Activated T-cell treated with anti-CD3 and anti-CD28 coated beads, Interleukin-2, amount 50 U/mL, for 72 hours (primary cell): ENCODE data around the gene NRXN2. TPM values are rescaled to one million over a fixed set of nuclear protein-coding genes. Genes with fewer than 3 reads are reported as not detected.
"Not testable (repeated sequence)": the region's sequence is repeated elsewhere in the genome, so short reads cannot be mapped to it uniquely, and the experiment has no call there.

ENCODE experiments used
- ATAC-seq, 2 donors: fragments of 150-1000 bp; cut with Tn5 transposase; replicated peaks in 1 of 2; 2 replicates each; pipeline ENCODE4 v1.10.0; 2021; ENCODE audit warnings: moderate library complexity in 2 of 2, mild to moderate bottlenecking in 1 of 2
- DNase-seq, 2 donors: peaks; one replicate each; pipeline ENCODE4 v3.0.0; 2021 to 2022; ENCODE audit warnings: mixed read lengths in 1 of 2
- H3K27ac Mint-ChIP-seq: one replicate; pipeline ENCODE4 v1.8.0; 2022; ENCODE audit warnings: mild to moderate bottlenecking, moderate library complexity, mixed read lengths
- H3K27me3 Mint-ChIP-seq: one replicate; pipeline ENCODE4 v1.8.0; 2022; ENCODE audit warnings: low read depth, mixed read lengths
- H3K36me3 Mint-ChIP-seq, 2 donors: one replicate each; pipeline ENCODE4 v1.8.0; 2022; ENCODE audit warnings: mixed read lengths in 2 of 2, mild to moderate bottlenecking in 1 of 2; ENCODE audit not compliant: insufficient read depth in 2 of 2
- H3K4me1 Mint-ChIP-seq: one replicate; pipeline ENCODE4 v1.8.0; 2022; ENCODE audit warnings: low read depth, mixed read lengths
- H3K4me3 Mint-ChIP-seq, 2 donors: one replicate each; pipeline ENCODE4 v1.8.0; 2022; ENCODE audit warnings: mild to moderate bottlenecking in 2 of 2, mixed read lengths in 2 of 2, moderate library complexity in 2 of 2
- H3K9me3 Mint-ChIP-seq, 2 donors: one replicate each; pipeline ENCODE4 v1.8.0; 2022; ENCODE audit warnings: mixed read lengths in 2 of 2
- total RNA-seq, 2 donors: library from RNA; stranded (reverse); gene quantifications; one replicate each; pipeline ENCODE4 v1.2.3, GENCODE V29; 2022

The NRXN2 gene
- total RNA-seq, 2 donors from 2014 or later, result 0.37 to 0.55 TPM

DNA sequence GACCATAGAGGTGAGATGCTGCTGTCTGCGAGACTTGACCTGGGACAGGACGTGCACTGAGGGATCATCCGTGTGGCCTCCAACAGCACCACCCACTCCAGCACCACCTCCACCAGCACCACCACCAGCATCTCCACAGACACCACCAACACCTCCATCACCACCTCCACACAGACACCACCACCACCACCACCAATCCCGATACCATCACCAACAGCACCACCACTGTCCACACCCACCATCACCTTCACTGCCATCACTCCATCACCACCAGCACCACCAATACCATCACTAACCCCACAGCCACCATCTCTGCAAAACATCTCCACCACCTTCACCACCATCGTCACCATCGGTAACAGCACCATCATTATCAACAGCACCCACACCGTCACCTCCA lies 158.6 kb downstream of the NRXN2 start:
- Mint-ChIP-seq H3K27me3 (no peaks in the 10 kb centered on the region), H3K36me3 (no peaks in the 10 kb centered on the region), H3K4me1 (no peaks in the 10 kb centered on the region), H3K4me3 (no peak overlapping the region), H3K27ac (no peak overlapping the region), H3K9me3 (no peaks in the 10 kb centered on the region)
- ATAC-seq (no peak), DNase-seq (no peak)

DNA sequence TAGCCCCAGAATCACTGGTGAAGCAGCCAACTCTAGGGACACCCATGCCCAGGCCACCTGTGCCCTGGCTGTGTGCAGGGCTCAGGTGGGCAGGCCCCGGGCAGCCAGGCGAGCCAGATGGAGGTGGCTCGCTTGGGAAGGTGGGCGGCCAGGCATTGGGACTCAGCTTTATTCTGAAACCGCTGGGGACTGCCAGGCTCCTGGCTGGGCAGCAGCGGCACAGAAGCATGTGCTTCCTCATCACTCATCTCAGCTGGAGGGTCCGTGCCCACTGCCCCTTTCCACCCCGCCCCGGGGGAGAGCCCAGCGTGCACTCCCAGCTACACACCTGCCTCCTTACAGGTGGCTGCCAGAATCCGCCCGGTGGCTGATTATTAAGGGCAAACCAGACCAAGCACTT lies 159.0 kb downstream of the NRXN2 start:
- Mint-ChIP-seq H3K4me1 (no peaks in the 10 kb centered on the region), H3K9me3 (no peaks in the 10 kb centered on the region), H3K4me3 (no peak overlapping the region), H3K27me3 (no peaks in the 10 kb centered on the region), H3K27ac (no peak overlapping the region), H3K36me3 (no peaks in the 10 kb centered on the region)
- ATAC-seq (no peak), DNase-seq (no peak)

DNA sequence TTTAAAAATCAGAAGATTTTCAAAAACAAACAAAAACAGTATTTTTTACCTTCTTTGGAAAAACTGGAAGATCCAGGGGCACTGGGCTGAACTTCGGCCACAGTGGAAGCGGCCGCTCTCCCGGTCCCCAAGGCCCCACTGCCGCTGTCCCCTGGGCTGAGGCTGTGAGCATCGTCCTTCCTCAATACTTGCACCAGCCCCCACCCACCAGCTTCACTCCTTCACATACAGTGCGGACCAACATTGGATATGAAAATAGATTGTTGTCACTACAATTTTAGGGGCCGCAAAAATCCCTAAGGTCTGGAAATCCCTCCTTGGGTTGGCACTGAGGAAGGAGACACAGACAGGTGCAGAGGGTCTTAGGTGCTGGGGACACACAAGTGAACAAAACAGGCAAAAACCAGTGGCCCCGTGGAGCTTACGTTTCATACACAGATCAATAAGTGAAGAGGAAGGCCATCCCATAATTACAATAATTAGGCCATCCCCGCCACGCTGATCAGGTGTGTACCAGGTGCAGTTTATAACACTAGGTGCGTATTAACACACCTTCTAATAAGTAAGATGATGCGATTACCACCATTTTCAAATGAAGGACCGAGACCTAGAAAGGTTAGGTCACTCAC lies 160.2 kb downstream of the NRXN2 start:
- Mint-ChIP-seq H3K27ac (no peak overlapping the region), H3K36me3 (no peaks in the 10 kb centered on the region), H3K27me3 (no peaks in the 10 kb centered on the region), H3K9me3 (no peaks in the 10 kb centered on the region), H3K4me1 (no peaks in the 10 kb centered on the region), H3K4me3 (no peak overlapping the region)
- no peak for DNase-seq
- no peak for ATAC-seq

DNA sequence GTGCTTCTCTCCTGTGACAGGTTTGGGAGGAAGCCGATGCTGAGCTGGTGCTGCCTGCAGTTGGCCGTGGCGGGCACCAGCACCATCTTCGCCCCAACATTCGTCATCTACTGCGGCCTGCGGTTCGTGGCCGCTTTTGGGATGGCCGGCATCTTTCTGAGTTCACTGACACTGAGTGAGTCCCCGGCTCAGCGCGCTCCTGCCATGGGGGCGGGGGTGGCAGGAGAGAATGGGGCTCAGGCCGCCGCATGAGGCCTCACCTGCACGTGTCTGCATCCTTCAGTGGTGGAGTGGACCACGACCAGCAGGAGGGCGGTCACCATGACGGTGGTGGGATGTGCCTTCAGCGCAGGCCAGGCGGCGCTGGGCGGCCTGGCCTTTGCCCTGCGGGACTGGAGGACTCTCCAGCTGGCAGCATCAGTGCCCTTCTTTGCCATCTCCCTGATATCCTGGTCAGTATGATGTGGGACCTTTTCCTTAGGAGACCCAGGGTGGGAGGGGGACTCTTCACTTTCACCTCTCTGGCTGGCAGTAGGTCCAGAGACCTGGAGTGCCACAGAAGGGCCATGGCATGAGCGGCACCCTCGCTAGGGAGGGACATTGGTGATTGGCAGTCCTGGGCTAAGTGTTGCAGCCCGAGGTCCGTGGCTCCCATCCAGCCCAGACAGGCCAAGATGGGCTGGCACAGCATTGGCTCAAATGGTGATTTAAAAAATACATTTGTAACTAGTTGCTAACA lies 160.8 kb downstream of the NRXN2 start:
- H3K27ac Mint-ChIP-seq, result no peak overlapping the region
- no peaks in the 10 kb centered on the region for H3K9me3 Mint-ChIP-seq
- no peaks in the 10 kb centered on the region for H3K36me3 Mint-ChIP-seq
- DNase-seq, result no peak
- no peaks in the 10 kb centered on the region for H3K27me3 Mint-ChIP-seq
- no peak for ATAC-seq
- no peak overlapping the region for H3K4me3 Mint-ChIP-seq
- no peaks in the 10 kb centered on the region for H3K4me1 Mint-ChIP-seq

DNA sequence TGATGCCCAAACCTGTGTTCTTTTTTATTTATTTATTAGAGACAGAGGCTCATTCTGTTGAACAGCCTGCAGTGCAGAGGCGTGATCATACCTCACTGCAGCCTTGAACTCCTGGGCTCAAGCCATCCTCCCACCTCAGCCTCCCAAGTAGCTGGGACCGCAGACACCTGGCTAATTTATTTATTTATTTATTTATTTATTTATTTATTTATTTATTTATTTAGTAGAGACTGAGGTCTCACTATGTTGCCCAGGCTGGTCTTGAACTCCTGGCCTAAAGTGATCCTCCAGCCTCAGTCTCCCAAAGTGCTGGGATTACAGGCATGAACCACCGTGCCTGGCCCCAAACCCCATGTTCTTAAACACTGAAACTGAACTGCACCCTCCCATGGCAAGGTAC lies 161.6 kb downstream of the NRXN2 start:
- not testable (repeated sequence) for H3K9me3 Mint-ChIP-seq, ATAC-seq, H3K27ac Mint-ChIP-seq, H3K4me1 Mint-ChIP-seq, H3K27me3 Mint-ChIP-seq, DNase-seq, H3K36me3 Mint-ChIP-seq, H3K4me3 Mint-ChIP-seq

DNA sequence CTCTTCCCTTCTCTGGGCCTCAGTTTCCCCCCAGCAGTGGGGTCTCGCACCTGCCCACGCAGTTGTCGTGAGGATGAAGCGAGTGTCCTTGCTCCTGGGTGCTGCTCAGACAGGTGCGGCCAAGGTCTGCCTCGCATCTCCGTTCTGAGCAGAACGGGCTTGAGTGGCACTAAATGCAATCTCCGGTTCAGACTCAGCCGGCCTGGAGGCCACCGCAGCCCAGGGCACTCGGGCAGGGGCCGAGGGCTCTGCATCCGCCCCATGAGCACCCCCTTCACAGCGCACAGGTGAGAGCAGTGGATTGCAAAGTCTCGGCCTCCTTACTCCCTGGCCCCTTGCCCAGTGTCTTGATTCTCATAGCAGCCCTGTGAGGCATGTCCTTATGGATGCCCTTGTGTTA lies 162.1 kb downstream of the NRXN2 start:
- Mint-ChIP-seq H3K36me3 (no peaks in the 10 kb centered on the region), H3K27ac (no peak overlapping the region), H3K27me3 (no peaks in the 10 kb centered on the region), H3K9me3 (no peaks in the 10 kb centered on the region), H3K4me3 (no peak overlapping the region), H3K4me1 (no peaks in the 10 kb centered on the region)
- DNase-seq (no peak), ATAC-seq (no peak)

DNA sequence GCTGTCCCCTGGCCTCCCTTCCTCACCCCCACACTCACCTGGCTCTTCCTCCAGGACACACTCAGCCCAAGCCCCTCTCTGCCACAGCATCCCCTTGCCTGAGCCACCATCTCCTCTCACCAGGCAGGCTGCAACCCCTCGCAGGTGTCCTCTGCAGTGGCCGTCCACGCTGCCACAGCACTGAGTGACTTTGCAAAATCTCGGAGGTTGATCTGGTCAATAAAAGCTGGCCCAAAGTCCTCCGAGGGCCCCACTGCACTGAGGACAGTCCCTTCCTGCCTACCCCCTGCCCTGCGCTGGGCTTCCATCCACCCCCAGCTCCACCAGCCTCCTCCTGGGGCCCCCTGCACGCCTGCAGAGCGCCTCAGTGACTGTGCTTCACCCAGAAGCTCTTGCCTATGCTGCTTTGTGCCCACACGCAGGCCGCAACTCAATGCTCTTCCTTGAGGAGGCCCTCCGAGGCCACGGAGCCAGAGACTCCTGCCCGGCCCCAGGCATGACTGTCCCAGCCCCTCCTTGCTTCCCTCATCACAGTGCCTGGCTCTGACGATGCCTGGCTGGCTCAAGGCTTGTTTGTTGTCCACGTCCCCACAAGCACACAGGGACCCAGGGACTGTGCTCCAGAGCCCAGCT lies 162.7 kb downstream of the NRXN2 start:
- H3K36me3 Mint-ChIP-seq, result no peaks in the 10 kb centered on the region
- ATAC-seq, result no peak
- no peaks in the 10 kb centered on the region for H3K27me3 Mint-ChIP-seq
- H3K27ac Mint-ChIP-seq, result no peak overlapping the region
- no peak for DNase-seq
- H3K9me3 Mint-ChIP-seq, result no peaks in the 10 kb centered on the region
- H3K4me3 Mint-ChIP-seq, result no peak overlapping the region
- H3K4me1 Mint-ChIP-seq, result peaks cover 3% of the 10 kb centered on the region

DNA sequence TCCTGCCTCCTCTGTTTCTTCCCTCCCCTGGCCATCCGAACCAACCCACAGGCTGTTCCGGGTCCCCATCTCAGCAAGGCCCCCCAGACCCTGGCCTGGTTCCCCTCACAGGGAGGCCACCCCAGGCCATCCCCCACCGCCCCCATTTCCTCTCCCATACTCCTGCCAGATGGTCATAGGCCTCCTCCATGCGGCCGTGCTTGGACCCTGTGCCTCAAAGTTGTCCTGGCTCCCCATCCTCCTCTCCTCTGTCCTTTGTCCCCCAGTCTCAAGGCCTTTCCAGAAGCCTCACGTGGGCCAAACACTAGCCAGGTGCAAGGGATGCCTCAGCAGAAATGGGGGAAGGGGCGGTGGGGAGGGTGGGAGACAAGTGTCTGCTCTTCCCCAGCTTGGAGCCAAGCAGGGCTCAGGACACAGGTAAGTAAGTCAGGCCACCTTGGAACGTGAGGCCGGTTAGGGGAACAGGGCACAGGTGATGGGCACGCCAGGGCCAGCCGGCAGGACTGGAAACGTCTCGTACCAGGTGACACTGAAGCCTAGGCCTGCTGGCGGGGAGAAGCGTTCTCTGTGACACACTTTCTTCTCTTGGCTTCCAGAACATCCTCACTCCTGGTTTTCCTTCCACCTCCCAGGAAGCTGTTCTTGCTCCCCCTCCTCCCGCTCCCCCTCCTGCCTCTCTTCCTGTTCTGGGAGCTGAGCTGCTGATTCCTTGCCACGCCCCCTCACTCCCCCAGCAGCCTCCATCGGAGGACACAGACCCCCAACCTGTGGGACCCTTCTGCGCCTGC lies 163.5 kb downstream of the NRXN2 start:
- Mint-ChIP-seq H3K9me3 (no peaks in the 10 kb centered on the region), H3K27me3 (no peaks in the 10 kb centered on the region), H3K4me1 (peaks cover 6% of the 10 kb centered on the region), H3K4me3 (no peak overlapping the region), H3K36me3 (no peaks in the 10 kb centered on the region), H3K27ac (no peak overlapping the region)
- DNase-seq (no peak), ATAC-seq (no peak)

DNA sequence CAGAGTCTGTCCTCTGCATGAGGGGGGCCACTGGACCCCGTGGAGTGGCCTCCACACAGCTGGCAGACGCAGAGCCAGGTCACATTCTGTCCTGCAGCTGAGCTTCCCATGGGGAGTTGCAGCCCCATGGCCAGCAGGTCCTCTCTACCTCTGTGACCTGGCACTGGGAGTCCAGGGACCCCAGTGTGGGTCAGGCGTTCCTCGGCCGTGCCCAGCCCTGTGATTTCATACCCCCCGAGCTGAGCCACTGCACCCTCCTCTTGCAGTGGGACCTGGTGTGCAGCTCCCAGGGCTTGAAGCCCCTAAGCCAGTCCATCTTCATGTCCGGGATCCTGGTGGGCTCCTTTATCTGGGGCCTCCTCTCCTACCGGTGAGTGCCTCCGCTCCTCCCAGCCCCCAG lies 164.1 kb downstream of the NRXN2 start:
- H3K27ac Mint-ChIP-seq, result no peak overlapping the region
- no peak for ATAC-seq

DNA sequence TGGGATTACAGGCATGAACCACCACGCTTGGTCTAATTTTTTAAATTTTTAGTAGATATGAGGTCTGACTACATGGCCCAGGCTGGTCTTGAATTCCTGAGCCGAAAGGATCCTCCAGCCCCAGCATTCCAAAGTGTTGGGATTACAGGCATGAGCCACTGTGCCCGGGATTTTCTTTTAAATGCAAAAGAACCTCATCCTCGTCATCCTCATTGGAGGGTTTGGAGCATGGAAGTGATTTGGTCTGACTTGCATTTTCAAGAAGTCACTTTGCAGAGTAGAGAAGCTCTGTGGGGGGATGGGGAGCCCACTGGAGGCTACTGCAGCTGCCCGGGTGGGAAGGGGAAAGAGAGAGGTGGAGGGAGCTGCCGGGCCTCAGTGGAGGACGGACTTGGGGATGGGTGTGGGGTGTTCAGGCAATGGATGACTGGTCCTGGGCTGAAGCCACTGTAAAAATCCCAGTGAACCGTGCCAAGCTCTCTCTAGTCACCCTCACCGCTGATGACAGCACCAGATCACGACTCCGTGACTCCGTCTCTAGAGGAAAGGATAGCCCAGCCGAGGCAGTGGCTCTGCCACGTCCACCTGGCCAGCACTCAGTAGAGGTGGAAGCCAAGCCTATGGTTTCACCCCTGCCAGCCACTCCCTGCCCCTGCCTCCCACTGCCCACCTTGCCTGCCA lies 164.8 kb downstream of the NRXN2 start:
- Mint-ChIP-seq H3K9me3 (no peaks in the 10 kb centered on the region), H3K4me1 (peaks cover 6% of the 10 kb centered on the region), H3K27me3 (no peaks in the 10 kb centered on the region), H3K4me3 (no peak overlapping the region), H3K27ac (no peak overlapping the region), H3K36me3 (no peaks in the 10 kb centered on the region)
- DNase-seq (no peak), ATAC-seq (no peak)

More for the DNA sequence above, 164.1 kb downstream of the NRXN2 start:
- no peaks in the 10 kb centered on the region for H3K36me3 Mint-ChIP-seq
- no peak for DNase-seq
- no peaks in the 10 kb centered on the region for H3K27me3 Mint-ChIP-seq
- H3K9me3 Mint-ChIP-seq, result no peaks in the 10 kb centered on the region
- H3K4me3 Mint-ChIP-seq, result no peak overlapping the region
- peaks cover 6% of the 10 kb centered on the region for H3K4me1 Mint-ChIP-seq

DNA sequence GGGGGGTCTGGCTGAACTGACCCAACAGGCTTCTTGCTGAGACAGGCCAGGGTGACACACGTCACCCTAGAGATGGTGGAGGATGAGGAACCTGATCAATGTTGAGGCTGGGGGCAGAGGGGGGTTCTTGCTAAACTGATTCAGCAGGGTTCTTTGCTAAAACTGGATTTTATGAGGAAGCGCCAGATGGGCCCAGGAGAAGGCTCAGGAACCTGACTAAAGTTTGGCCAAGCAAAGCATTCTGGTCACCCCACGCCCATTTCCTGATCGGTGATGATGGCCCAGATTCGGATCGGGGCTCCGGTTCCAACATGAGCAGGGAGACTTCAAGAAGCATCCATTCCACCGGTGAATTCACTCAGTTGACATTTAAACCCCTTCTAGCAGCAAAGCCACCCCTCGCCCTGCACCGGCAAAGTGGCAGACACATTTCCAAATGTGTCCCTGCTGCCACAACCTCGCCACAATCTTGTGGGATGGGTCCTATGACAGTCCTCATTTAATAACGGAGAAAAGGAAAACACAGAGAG lies 166.2 kb downstream of the NRXN2 start:
- H3K9me3 Mint-ChIP-seq, result peaks cover 3 to 4% of the 10 kb centered on the region in 2 donors
- no peaks in the 10 kb centered on the region for H3K36me3 Mint-ChIP-seq
- DNase-seq (no peak), ATAC-seq (no peak)
- H3K4me1 Mint-ChIP-seq, result peaks cover 6% of the 10 kb centered on the region
- no peak overlapping the region for H3K27ac Mint-ChIP-seq
- H3K27me3 Mint-ChIP-seq, result no peaks in the 10 kb centered on the region
- H3K4me3 Mint-ChIP-seq, result no peak overlapping the region
